ENCODE results near the gene RGS14.

DNA sequence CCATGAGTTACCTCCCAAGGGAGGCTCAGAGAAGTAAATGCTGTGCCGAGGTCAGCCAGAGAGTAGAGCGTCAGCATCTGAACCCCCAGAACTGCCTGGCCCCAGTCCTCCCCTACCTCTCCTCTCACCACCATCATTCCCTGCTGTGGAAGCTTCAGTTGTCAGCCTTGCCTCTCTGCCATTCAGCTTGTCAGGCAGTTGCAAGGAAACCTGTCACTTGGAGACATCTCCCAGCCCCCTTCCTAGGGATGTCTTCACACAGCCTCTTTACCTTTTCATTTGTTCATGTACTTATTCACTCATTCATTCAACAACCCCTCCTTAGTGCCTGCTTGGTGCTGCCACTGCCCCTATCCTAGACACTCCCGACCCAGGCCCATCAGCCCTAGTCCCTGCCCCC lies 2.1 kb downstream of the RGS14 start:
- TF ChIP-seq, protein P1, sequence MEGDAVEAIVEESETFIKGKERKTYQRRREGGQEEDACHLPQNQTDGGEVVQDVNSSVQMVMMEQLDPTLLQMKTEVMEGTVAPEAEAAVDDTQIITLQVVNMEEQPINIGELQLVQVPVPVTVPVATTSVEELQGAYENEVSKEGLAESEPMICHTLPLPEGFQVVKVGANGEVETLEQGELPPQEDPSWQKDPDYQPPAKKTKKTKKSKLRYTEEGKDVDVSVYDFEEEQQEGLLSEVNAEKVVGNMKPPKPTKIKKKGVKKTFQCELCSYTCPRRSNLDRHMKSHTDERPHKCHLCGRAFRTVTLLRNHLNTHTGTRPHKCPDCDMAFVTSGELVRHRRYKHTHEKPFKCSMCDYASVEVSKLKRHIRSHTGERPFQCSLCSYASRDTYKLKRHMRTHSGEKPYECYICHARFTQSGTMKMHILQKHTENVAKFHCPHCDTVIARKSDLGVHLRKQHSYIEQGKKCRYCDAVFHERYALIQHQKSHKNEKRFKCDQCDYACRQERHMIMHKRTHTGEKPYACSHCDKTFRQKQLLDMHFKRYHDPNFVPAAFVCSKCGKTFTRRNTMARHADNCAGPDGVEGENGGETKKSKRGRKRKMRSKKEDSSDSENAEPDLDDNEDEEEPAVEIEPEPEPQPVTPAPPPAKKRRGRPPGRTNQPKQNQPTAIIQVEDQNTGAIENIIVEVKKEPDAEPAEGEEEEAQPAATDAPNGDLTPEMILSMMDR (IDR thresholded peaks at IDR 0.05) = no peak
- no peak for TF ChIP-seq POLR2A (IDR thresholded peaks at IDR 0.05)

All from testis (tissue), 2 donors.